Measurements from ENCODE around the gene CGNL1.

CGNL1 gene

DNA sequence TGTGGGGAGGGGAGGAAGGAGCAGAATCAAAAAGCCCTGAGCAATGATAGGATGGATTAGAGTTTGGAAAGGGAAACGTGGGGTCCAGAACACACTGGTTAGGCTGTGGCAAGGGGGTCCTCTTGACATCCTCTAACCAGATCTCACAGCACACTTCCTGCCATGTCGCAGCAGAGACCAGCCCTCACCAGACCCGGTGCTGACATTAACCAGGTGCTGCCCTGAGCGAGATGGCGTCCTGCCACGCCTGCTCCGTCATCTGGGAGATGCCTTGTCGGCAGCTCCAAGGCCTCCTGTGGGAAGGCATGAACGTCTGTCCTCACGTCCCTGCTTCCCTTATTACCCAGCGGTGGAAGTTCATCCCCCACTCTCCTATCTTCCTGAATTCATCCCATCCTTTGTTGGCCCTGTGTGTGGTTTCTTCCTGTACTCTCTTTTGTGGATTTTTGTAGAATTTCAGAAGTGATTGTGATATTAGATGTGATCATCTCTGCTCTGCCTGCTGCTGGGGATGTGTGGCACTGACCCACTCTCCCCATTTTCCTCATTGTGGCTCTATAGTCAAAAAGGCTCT is 186.0 kb downstream of the CGNL1 start:
- DNase-seq (ENCODE audit: low read depth in 1 of 2, low spot score in 1 of 2) = no peak
- TF ChIP-seq, protein P1, sequence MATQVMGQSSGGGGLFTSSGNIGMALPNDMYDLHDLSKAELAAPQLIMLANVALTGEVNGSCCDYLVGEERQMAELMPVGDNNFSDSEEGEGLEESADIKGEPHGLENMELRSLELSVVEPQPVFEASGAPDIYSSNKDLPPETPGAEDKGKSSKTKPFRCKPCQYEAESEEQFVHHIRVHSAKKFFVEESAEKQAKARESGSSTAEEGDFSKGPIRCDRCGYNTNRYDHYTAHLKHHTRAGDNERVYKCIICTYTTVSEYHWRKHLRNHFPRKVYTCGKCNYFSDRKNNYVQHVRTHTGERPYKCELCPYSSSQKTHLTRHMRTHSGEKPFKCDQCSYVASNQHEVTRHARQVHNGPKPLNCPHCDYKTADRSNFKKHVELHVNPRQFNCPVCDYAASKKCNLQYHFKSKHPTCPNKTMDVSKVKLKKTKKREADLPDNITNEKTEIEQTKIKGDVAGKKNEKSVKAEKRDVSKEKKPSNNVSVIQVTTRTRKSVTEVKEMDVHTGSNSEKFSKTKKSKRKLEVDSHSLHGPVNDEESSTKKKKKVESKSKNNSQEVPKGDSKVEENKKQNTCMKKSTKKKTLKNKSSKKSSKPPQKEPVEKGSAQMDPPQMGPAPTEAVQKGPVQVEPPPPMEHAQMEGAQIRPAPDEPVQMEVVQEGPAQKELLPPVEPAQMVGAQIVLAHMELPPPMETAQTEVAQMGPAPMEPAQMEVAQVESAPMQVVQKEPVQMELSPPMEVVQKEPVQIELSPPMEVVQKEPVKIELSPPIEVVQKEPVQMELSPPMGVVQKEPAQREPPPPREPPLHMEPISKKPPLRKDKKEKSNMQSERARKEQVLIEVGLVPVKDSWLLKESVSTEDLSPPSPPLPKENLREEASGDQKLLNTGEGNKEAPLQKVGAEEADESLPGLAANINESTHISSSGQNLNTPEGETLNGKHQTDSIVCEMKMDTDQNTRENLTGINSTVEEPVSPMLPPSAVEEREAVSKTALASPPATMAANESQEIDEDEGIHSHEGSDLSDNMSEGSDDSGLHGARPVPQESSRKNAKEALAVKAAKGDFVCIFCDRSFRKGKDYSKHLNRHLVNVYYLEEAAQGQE (IDR thresholded peaks at IDR 0.05; ENCODE audit: insufficient replicate concordance, low read depth) = no peak
- TF ChIP-seq POLR2AphosphoS5 (IDR thresholded peaks at IDR 0.05; ENCODE audit: low read depth) (no peak), SPI1 (IDR thresholded peaks at IDR 0.05; ENCODE audit: borderline replicate concordance, low read depth) (no peak), GABPA (IDR thresholded peaks at IDR 0.05; ENCODE audit: low read depth) (no peak)
- TF ChIP-seq, protein P2, sequence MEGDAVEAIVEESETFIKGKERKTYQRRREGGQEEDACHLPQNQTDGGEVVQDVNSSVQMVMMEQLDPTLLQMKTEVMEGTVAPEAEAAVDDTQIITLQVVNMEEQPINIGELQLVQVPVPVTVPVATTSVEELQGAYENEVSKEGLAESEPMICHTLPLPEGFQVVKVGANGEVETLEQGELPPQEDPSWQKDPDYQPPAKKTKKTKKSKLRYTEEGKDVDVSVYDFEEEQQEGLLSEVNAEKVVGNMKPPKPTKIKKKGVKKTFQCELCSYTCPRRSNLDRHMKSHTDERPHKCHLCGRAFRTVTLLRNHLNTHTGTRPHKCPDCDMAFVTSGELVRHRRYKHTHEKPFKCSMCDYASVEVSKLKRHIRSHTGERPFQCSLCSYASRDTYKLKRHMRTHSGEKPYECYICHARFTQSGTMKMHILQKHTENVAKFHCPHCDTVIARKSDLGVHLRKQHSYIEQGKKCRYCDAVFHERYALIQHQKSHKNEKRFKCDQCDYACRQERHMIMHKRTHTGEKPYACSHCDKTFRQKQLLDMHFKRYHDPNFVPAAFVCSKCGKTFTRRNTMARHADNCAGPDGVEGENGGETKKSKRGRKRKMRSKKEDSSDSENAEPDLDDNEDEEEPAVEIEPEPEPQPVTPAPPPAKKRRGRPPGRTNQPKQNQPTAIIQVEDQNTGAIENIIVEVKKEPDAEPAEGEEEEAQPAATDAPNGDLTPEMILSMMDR (IDR thresholded peaks at IDR 0.05; ENCODE audit: insufficient read depth, low read length) = no peak
- Histone ChIP-seq H3K4me3 (replicated peaks; ENCODE audit: insufficient read depth, low read length) (no peak overlapping the region), H3K27me3 (ENCODE audit: insufficient read depth, poor library complexity, severe bottlenecking) (no peaks in the 10 kb centered on the region), H3K27ac (replicated peaks) (no peak overlapping the region)

DNA sequence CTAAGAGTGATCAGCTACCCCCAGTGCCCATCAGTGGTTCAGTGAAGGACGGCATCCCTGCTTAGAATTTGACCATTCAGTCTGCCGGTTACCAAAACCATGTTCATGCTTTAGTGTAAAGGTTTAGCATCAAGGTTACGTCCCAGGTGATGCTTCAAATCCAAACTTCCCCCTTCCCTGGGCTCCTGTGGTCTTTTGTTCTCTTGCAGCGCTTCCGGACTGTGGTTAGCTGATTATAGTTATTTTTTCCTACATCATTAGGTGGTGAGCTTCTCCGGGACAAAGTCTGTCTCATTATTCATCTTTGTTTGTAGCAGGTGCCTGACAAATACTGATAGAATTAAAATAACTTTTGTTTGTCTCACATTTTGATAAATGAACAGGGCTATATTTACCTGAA is 187.1 kb downstream of the CGNL1 start:
- TF ChIP-seq, protein P2 (IDR thresholded peaks at IDR 0.05; ENCODE audit: insufficient read depth, low read length) = no peak
- no peak for TF ChIP-seq GABPA (IDR thresholded peaks at IDR 0.05; ENCODE audit: low read depth)
- Histone ChIP-seq H3K4me3 (replicated peaks; ENCODE audit: insufficient read depth, low read length) (no peak overlapping the region), H3K27ac (replicated peaks) (no peak overlapping the region), H3K27me3 (ENCODE audit: insufficient read depth, poor library complexity, severe bottlenecking) (no peaks in the 10 kb centered on the region)
- DNase-seq (ENCODE audit: low read depth in 1 of 2, low spot score in 1 of 2) = peak in 1 of 2 experiments; percentile 17

DNA sequence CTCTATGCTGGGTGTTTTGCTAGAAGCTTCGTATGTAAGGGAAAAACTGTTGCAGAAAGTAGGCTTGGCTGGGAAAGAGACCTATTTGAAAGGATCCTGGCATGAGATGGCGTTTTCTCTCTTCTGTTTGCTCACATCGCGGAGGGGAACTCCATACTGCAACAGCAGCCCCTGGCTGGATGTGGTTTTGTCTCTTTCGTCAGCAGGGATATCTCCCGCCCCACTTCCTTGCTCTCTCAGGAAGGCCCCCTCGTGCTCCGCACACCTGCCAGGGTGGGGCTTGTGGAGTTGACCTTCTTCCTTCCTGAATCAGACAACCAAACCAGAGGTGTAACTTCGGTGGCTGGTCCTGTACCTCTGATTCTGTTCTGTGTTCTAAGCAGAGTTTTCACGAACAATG is 189.0 kb downstream of the CGNL1 start:
- DNase-seq (ENCODE audit: low read depth in 1 of 2, low spot score in 1 of 2) = peak in 1 of 2 experiments; percentile 35
- no peak overlapping the region for H3K27ac ChIP-seq (replicated peaks)
- TF ChIP-seq, protein P2 (IDR thresholded peaks at IDR 0.05; ENCODE audit: insufficient read depth, low read length) = no peak
- no peak for TF ChIP-seq GABPA (IDR thresholded peaks at IDR 0.05; ENCODE audit: low read depth)
- TF ChIP-seq SPI1 (IDR thresholded peaks at IDR 0.05; ENCODE audit: borderline replicate concordance, low read depth) = peak; percentile 53; the same call in 1 of the 2 replicates
- TF ChIP-seq POLR2AphosphoS5 (IDR thresholded peaks at IDR 0.05; ENCODE audit: low read depth) = no peak
- TF ChIP-seq, protein P1 (IDR thresholded peaks at IDR 0.05; ENCODE audit: insufficient replicate concordance, low read depth) = no peak

DNA sequence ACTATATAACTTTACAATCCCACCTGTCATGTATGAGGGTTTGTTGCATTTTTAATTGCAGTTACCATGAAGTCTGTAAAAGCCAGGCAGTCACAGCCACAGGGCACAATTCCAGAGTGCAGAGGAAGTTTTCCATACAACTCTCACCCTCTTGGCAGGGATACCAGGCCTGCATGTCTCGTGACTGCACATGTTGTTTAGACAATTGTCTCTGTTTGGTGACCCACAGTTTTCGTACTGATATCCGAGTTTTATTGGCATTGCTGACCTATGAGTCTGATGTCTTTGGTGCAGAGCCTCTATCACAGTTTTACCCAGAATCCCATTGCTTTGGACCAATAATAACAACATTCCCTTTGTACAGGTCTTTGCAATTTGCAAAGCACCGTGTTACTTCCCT is 190.5 kb downstream of the CGNL1 start:
- no peak overlapping the region for H3K27ac ChIP-seq (replicated peaks)
- no peak for DNase-seq (ENCODE audit: low read depth in 1 of 2, low spot score in 1 of 2)
- TF ChIP-seq, protein P2 (IDR thresholded peaks at IDR 0.05; ENCODE audit: insufficient read depth, low read length) = no peak
- TF ChIP-seq SPI1 (IDR thresholded peaks at IDR 0.05; ENCODE audit: borderline replicate concordance, low read depth) (no peak), GABPA (IDR thresholded peaks at IDR 0.05; ENCODE audit: low read depth) (no peak)
- TF ChIP-seq, protein P1 (IDR thresholded peaks at IDR 0.05; ENCODE audit: insufficient replicate concordance, low read depth) = no peak
- H3K4me3 ChIP-seq (replicated peaks; ENCODE audit: insufficient read depth, low read length) = no peak overlapping the region
- no peaks in the 10 kb centered on the region for H3K27me3 ChIP-seq (ENCODE audit: insufficient read depth, poor library complexity, severe bottlenecking)

More for the DNA sequence above, 189.0 kb downstream of the CGNL1 start:
- Histone ChIP-seq H3K4me3 (replicated peaks; ENCODE audit: insufficient read depth, low read length) (no peak overlapping the region), H3K27me3 (ENCODE audit: insufficient read depth, poor library complexity, severe bottlenecking) (no peaks in the 10 kb centered on the region)

All from HL-60 (cell line).